ENCODE measurements around the gene APOBEC4.
A peak's percentile ranks its signal among the peaks of the same experiment; 100 is the strongest.

APOBEC4 gene

DNA sequence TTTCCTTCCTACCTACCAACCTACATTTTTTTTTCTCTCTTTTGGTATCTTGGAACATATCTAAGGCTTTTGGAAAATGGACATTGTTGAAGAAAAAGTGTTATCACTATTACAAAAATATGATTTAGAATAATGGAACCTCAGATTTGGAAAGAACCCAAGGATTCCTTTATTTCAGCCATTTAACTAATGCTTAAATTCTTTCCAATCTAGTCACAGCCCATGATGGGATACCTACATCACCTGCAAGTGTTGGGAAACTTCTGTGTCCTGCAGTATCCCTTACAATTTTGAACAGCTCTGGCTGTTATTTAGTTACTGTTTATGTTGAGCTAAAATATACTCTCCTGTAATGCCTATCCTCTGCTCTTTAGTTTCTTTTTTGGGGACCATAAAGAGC, 22.3 kb upstream of the APOBEC4 start:
- DNase-seq (ENCODE audit: low read depth), result no peak

GRCh38 chr1:183674886-183675285, 21.8 kb upstream of the APOBEC4 start:
- no peak for DNase-seq (ENCODE audit: low read depth)

DNA sequence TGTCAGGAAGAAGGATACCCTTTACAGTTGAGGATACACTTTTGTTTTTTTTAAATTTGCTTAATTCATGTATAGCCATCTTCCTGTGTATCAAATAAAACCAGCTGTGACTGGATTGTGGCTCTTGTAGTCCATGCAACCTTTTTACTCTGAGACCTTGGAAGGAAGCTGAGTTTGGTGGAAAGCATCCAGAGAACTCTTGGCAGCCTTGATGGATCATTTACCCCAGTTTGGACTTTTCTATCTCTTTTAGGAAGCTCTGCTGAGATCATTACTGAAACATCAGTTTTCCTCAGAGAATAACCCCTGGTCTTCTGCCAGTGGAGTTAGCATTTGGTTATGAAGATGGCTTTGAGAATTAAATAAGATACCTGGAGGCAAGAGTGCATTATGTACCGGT, 21.2 kb upstream of the APOBEC4 start:
- DNase-seq (ENCODE audit: low read depth), result no peak

DNA sequence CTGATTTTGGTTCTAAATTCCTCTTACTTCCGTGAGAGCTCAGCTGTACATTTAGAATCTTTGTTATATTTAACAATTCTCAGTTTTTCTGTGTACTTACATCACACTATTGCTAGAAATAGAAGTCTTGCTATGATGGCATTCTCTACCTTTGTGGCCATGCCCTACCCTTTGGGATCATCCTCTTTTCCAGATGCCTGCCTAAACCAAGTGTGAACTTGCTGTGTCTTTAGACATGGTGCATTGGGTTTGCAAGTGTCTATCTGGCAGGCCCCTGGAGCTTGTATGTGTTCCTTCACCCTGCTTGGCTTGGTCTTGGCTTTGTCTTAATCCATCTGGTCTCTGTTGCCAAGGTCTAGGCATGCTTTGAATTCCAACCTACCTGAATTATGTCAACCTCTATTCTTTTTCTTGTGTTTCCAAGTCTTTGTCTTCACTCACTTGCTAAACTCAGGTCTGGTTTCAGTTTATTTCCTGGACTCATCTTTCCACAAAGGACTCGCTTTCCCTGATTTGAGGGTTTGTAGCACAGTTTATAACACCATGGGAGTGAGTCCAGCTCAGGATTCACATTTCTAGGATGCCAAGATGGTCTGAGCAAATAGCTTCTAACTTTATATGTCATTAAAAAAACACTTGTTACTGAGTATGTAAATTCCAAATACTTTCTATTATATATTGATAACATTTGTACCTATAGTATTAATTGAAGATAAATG, 20.6 kb upstream of the APOBEC4 start:
- no peak for DNase-seq (ENCODE audit: low read depth)

DNA sequence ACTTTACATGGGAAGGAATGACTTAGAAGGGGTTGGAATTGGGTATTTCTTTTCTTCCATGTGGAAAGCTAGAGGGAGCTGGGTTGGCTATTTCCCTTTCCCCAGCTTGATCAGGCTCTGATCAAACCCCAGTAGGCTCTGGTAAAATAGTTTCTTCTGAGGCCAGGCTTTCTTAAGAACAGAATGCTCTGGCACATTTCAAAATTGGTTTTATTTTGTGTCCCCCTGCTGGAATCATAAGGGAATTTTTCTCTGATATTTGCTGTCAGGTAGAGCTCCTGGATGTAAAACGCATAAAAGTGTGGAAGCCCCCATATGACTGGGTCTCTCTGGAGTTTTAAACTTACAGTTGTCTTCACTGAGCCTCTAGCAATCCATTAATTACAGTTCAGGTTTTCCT, 17.1 kb upstream of the APOBEC4 start:
- DNase-seq (ENCODE audit: low read depth), result no peak

GRCh38 chr1:183656355-183656754, 3.2 kb upstream of the APOBEC4 start:
- DNase-seq (ENCODE audit: low read depth), result no peak

DNA sequence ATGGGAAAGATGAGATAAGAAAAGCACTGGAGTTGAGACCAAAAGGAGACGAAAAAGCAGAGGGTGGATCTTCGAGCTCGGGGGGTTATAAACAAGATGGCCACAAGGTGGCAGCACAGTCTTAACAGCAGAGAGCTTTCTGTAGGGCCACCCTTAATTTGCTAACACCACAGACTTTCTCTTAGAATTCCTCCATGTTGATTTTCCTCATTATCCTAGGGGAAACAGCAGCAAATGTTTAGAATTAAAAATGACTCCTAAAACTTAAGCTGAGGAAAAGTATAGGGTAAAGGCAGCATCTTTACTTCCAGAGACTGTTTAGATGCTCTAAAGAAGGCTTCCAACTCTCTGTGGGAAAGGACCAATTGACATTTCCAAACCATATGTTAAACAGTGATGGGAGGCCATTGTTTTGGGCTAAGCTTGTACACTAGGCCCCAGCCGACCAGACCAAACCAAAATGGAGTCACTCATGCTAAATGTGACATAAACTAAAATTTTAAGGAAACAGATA, 2.5 kb upstream of the APOBEC4 start:
- peak; percentile 52 for DNase-seq (ENCODE audit: low read depth)

DNA sequence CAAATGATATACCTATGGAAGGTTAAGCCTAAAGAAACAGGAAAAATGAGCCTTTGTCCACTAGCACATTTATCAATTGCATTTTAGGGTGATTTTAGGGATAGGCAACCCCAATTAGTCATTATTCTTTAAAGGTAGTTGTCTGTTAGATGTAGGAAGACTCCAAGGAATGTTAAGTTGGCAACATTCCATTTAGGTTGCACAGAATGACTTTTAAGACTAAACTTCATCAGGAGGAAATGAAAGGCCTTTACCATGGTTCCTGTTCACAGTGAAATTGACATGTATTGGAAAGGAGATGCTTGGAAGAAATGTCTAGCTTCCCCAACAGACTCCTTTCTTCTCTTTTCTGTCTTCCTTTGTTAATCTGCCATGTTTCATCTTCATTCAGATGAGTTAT, 1.6 kb upstream of the APOBEC4 start:
- DNase-seq (ENCODE audit: low read depth), result no peak

DNA sequence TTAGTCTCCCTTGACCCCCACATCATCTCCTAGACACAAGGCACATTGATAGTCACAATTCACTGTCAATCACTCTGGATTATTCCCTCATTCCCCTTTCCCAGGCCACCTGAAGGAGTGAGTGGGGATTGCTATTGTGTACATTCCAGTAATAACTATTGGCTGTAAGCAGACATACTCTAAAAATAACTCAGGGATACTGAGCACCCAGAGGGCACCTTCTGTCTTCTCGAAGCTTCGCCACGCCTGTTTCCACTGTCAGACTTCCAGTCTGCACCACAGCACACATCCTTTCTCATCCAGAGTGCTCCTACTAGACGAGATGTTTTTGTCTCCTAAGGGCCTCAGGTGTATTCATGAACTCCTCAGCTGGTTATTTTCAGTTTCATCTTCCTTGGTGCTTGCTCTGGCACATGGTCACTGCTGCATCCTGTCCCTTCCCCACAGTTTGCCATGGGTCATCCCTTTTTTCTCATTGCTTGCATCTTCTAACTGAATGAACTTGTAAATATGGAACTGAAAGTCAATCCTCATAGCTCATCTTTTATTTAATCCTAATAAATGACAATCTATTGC, 848 bp upstream of the APOBEC4 start:
- DNase-seq (ENCODE audit: low read depth), result no peak

DNA sequence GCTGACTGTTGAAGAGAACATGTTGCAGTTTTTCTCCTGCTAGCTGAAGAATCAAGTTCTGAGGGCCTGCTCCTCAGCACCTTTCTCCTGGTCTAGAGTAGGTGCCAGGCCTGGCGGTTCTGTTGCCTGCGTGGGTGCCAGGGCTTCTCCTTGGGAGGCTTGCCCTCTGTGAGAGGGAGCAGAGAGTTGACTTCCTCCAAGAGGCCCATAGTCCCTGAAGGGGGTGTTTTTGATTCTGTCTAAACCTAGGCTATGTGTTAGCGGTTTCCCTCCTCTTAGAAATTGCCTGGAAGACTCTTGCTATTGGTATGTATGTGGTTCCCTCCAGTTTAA, 312 bp upstream of the APOBEC4 start:
- DNase-seq (ENCODE audit: low read depth), result no peak

DNA sequence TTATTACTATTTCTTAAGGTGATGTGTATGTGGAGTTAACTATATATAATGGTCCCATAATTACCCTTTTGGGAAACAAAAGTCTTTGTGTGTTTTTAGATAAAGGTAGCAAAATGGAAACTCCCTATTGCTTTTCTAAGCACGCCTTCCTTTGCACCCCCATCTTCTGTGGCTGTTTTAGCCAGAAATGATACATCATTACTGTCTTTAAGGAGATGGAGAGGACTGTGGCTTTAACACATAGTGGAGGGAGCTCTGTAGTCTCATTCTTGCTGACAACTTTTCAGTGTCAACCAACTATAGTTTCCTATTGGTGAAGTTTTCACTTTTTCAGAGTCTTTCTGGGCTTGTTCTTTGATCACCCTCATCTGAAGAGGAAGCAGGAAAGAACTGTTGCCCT, 1.0 kb downstream of the APOBEC4 start:
- DNase-seq (ENCODE audit: low read depth), result no peak

GRCh38 chr1:183651612-183652011, 1.5 kb downstream of the APOBEC4 start:
- DNase-seq (ENCODE audit: low read depth), result no peak

DNA sequence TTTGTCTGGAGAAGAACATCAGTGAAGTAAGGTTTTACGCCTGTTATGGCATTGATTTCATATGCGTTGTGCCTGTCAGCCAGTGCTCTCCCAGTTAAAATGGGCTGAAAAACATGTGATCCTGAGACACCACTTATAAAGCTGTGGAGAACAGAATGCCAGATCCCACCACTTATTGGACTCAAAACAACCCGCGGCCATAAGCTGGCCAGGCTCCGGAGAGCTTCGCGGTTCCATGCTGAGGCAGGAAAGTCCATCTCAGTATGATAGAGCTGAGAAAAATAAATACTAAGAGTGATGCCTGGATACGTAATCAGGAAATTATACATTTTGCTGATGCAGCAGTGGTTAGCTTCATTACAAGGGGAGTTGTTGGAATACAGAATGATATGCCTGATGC, 5.1 kb downstream of the APOBEC4 start:
- no peak for DNase-seq (ENCODE audit: low read depth)

DNA sequence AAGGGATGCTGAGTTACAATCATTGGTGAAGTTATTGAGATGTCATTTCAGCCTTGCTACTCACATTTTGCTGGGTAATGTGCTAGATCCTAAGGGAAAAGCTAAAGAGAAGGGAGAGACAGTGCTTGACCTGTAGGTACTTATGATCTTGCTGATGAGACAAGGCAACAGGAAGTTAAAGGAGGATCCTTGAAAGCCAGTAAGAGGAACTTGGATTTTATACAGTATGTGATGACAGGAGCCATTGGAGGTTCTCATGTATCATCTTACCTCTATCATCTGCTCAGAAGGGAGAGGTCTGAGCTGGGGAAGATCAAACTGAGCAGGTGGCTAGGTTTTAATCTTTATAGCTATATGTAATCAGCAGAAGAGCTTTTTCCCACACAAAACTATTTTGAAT, 6.3 kb downstream of the APOBEC4 start:
- no peak for DNase-seq (ENCODE audit: low read depth)

DNA sequence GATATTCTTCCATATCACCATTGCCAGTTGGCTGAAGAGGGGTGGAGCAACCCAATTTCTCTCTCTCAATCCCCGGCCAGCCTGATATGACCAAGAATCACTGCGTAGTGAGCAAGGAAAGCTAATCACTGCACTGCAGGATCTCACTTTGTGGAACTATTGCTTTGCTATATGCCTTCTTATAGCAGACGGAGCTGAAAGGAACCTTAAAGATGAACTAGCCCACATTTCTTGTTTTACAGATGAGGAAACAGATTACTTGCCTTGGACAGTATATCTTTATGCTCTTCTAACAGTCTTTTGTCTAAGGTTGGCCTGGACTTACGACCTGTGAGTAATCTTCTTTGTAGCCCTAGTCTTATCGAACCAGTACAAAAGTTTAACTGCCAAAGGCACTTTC, 7.6 kb downstream of the APOBEC4 start:
- DNase-seq (ENCODE audit: low read depth), result no peak

- DNase-seq (ENCODE audit: low read depth), result no peak
Measured at GRCh38 chr1:183642166-183642565, 10.9 kb downstream of the APOBEC4 start.

GRCh38 chr1:183640193-183640592, 12.9 kb downstream of the APOBEC4 start:
- no peak for DNase-seq (ENCODE audit: low read depth)

GRCh38 chr1:183638649-183639387, 14.3 kb downstream of the APOBEC4 start:
- no peak for DNase-seq (ENCODE audit: low read depth)

DNA sequence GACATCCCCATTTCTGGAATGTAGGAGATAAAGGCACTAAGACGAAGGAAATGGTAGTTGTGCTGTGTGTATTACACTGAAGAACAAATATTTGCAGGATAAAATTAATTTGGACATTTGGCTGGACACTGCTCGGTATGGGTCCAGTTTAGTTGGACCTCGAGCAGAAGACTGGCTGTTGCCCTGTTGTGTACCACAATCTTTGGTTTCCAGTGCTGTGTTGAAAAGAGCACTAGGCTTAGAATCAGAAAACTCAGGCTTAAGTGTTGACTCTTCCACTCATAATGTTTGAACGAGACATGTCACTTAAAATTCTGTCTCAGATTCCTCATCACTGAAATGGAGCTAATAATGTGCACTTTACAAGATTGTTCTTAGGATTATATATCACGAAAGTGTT, 16.3 kb downstream of the APOBEC4 start:
- no peak for DNase-seq (ENCODE audit: low read depth)

DNA sequence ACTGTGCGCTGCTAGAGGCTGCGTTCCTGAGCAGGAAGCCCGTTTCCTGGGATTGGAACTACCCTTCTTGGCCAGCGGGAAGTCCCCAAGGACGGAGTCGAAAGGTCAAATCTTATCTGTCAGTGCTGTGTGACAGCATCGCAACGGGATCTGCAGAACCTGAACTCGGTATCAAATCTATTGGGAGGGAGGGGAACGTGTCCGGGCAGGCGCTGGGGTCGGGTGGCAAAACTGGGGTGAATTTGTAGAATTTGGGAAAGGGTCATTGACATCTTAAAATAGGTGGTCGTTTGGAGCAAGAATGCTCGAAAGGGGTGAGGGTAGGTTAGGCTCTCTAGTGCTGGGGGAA, 16.8 kb downstream of the APOBEC4 start:
- DNase-seq (ENCODE audit: low read depth), result no peak

DNA sequence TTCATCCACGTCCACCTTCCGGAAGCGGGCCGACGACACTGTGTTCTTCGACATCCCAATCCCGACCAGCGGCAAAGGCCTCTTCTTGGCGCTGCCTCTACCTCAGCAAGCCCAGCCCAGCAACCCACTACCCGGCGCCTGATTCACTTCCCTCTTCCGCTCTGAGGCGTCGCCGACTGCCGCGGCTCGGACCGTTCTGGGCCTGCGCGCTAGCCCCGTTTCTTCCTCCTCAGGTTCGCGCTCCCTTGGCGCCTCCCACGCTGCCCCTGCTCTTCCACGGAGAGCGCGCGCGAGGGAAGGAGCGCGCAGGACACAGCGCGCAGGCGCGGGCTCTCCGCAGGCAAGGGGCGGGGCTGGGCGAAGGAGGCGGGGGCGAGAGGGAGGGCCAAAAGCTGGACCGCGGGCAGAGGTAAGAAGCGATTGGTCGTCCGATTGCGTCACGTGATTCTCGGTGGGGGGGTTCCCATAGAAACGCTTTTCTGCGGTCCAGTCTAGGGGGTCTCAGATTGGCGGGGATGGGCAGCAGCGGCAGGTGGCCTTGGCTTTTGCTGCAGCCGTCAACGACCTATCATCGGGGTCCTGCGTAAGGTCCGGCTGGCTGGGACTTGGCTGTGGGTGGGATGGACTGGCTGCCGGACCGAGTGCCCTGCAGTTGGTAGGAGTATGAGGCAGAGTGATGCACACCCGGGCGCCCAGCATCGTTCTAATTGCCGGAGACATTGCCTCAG, 17.3 kb downstream of the APOBEC4 start, which contains the start of gene ARPC5:
Gene ARPC5, minus strand, starts transcription at position 178 of the 728 bp plus-strand sequence. Its CDS starts 124 bp downstream, at position 54.
- peak; percentile 98 for DNase-seq (ENCODE audit: low read depth)

DNA sequence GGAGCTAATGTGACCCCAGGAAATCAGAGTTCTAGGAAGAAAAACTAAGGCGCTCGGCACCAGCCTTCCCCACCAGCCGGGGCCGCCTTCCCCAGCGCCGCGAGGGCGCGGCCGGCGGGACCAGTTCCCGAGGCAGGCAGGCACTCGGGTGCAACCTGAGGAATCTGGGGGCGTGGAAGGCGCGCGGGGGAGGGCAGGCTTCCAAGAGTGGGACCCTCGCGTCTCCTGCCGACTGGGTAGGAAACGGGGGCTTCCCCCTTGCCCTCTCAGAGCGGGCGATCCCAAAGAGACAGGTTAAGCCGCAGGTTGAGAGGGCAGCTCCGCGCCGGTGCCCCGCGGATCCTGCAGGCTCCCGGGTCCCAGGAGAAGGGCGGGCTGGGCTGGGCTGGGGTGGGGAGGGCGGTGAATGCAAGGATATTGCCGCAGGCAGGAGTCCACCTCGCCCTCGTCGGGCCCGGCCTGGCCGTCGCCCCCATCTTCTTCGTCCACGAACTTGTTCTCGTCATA, 18.0 kb downstream of the APOBEC4 start:
- DNase-seq (ENCODE audit: low read depth), result peak; percentile 12

Data from activated T-cell treated with anti-CD3 and anti-CD28 coated beads for 48 hours (primary cell).